SU-DHL-6 (cell line): ENCODE measurements around the gene PDE7B.

Experiments
- H2AFZ ChIP-seq: fragments of 200-600 bp; sonication (generic); 2 replicates; pipeline ENCODE4 v1.6.1; 2014; ENCODE audit warnings: low read depth, mild to moderate bottlenecking, moderate library complexity, mixed read lengths, antibody characterized with exemption, low read length; ENCODE audit not compliant: severe bottlenecking
- H3F3A ChIP-seq: fragments of 200-600 bp; shearing (Covaris generic); 2 replicates; pipeline ENCODE4 v1.6.0; 2016; ENCODE audit warnings: antibody characterized with exemption, mild to moderate bottlenecking; ENCODE audit not compliant: insufficient read depth
- H3K27ac ChIP-seq: fragments of 200-600 bp; sonication (generic); 2 replicates; pipeline ENCODE4 v1.5.1; 2016; ENCODE audit warnings: low read depth, mild to moderate bottlenecking, low read length, moderate library complexity, mixed read lengths
- H3K27me3 ChIP-seq: fragments of 200-600 bp; sonication (generic), shearing (Covaris generic); 2 replicates; pipeline ENCODE4 v1.6.0; 2014; ENCODE audit warnings: mild to moderate bottlenecking, low read length
- H3K36me3 ChIP-seq: fragments of 200-600 bp; sonication (generic); 2 replicates; pipeline ENCODE4 v1.6.1; 2014; ENCODE audit warnings: mild to moderate bottlenecking, low read length, mixed read lengths
- H3K4me2 ChIP-seq: fragments of 300-600, 200-600 bp; shearing (Covaris generic), sonication (generic); 2 replicates; pipeline ENCODE4 v1.6.0; 2014; ENCODE audit warnings: low read length, low read depth, mild to moderate bottlenecking; ENCODE audit not compliant: poor library complexity, severe bottlenecking
- H3K4me3 ChIP-seq: fragments of 200-600 bp; sonication (generic); 2 replicates; pipeline ENCODE4 v1.5.1; 2014; ENCODE audit warnings: antibody characterized with exemption, low read length, mild to moderate bottlenecking, mixed read lengths; ENCODE audit not compliant: insufficient read depth, poor library complexity, severe bottlenecking
- H3K79me2 ChIP-seq: fragments of 200-600 bp; sonication (generic); 2 replicates; pipeline ENCODE4 v1.6.1; 2014; ENCODE audit warnings: mild to moderate bottlenecking, low read length, moderate library complexity; ENCODE audit not compliant: insufficient read depth
- H3K9ac ChIP-seq: fragments of 200-600 bp; sonication (generic); 2 replicates; pipeline ENCODE4 v1.7.0; 2014; ENCODE audit warnings: mild to moderate bottlenecking, low read length
- H3K9me2 ChIP-seq: fragments of 200-600 bp; sonication (generic); replicated peaks from 2 replicates; pipeline ENCODE4 v1.6.1; 2014; ENCODE audit warnings: low read length; ENCODE audit not compliant: insufficient read depth
- H3K9me3 ChIP-seq: fragments of 200-600 bp; sonication (generic); 2 replicates; pipeline ENCODE4 v1.6.1; 2014; ENCODE audit warnings: low read length, mixed read lengths; ENCODE audit not compliant: insufficient read depth
- H4K20me1 ChIP-seq: fragments of 200-600 bp; sonication (generic); 2 replicates; pipeline ENCODE4 v1.6.1; 2014; ENCODE audit warnings: low read depth, mild to moderate bottlenecking, antibody characterized with exemption, low read length, moderate library complexity, mixed read lengths
- EZH2phosphoT487 ChIP-seq: fragments of 200-600 bp; sonication (generic), shearing (Covaris generic); conservative IDR thresholded peaks from 2 replicates; pipeline ENCODE4 v1.6.1; 2018; ENCODE audit warnings: mild to moderate bottlenecking, antibody characterized with exemption, low read length, moderate library complexity, mixed read lengths
- TF ChIP-seq, protein P1 (sequence below): fragments of 200-600 bp; sonication (generic); IDR thresholded peaks from one replicate; pipeline ENCODE4 v1.5.1; 2017; ENCODE audit warnings: antibody characterized with exemption, mild to moderate bottlenecking, low read length, moderate library complexity; ENCODE audit not compliant: insufficient read depth, poor library complexity, severe bottlenecking

The PDE7B gene

DNA sequence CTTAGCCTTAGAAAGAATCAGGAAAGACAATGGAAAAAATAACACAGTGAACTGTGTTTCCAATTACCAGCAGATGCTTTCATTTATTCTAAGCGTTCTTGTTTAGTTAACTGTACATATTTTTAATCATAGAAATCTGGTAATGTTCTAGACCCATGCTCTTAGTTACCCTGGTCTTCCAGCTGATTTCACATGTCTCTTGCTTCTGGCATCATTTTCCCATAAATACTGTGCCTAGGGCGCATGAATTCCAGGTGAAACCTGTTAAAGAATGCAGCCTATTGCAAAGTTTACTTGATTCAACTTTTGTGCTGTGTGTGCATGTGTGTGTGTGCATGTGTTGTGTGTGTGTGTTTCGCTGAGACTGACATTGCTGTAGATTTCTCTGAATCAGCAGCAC lies 178.6 kb downstream of the PDE7B start:
- Histone ChIP-seq H4K20me1 (no peaks in the 10 kb centered on the region), H3F3A (no peaks in the 10 kb centered on the region), H3K79me2 (no peaks in the 10 kb centered on the region), H2AFZ (no peak overlapping the region), H3K4me2 (no peak overlapping the region), H3K9me3 (no peaks in the 10 kb centered on the region), H3K9me2 (no peaks in the 10 kb centered on the region), H3K4me3 (no peak overlapping the region), H3K36me3 (no peaks in the 10 kb centered on the region), H3K27me3 (no peaks in the 10 kb centered on the region), H3K27ac (no peak overlapping the region), H3K9ac (no peak overlapping the region)
- TF ChIP-seq EZH2phosphoT487 = no peak
- TF ChIP-seq, protein P1, sequence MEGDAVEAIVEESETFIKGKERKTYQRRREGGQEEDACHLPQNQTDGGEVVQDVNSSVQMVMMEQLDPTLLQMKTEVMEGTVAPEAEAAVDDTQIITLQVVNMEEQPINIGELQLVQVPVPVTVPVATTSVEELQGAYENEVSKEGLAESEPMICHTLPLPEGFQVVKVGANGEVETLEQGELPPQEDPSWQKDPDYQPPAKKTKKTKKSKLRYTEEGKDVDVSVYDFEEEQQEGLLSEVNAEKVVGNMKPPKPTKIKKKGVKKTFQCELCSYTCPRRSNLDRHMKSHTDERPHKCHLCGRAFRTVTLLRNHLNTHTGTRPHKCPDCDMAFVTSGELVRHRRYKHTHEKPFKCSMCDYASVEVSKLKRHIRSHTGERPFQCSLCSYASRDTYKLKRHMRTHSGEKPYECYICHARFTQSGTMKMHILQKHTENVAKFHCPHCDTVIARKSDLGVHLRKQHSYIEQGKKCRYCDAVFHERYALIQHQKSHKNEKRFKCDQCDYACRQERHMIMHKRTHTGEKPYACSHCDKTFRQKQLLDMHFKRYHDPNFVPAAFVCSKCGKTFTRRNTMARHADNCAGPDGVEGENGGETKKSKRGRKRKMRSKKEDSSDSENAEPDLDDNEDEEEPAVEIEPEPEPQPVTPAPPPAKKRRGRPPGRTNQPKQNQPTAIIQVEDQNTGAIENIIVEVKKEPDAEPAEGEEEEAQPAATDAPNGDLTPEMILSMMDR = no peak

DNA sequence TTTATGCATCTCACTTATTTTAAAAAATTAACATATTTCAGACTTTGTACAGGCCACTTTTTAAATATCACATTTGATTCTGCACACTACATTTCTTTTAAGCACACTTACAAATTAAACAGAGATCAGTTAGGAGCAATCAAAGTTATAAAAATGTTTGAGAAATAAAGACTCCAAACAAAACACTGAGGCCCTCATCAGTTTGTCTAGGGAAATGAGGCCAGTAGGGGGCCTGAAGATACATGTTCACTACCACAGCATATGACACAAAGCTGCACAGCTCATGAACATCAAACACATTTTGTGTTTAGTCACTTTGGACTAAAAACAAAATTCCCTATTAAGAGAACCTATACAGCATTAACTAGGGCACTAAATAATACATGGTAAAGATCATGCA lies 180.5 kb downstream of the PDE7B start:
- Histone ChIP-seq H2AFZ (no peak overlapping the region), H3K79me2 (no peaks in the 10 kb centered on the region), H3F3A (no peaks in the 10 kb centered on the region), H3K4me2 (no peak overlapping the region), H3K27ac (no peak overlapping the region), H3K9ac (no peak overlapping the region), H3K4me3 (no peak overlapping the region), H3K27me3 (no peaks in the 10 kb centered on the region), H3K36me3 (no peaks in the 10 kb centered on the region), H3K9me3 (no peaks in the 10 kb centered on the region), H3K9me2 (no peaks in the 10 kb centered on the region), H4K20me1 (no peaks in the 10 kb centered on the region)
- no peak for TF ChIP-seq EZH2phosphoT487
- TF ChIP-seq, protein P1 = no peak

DNA sequence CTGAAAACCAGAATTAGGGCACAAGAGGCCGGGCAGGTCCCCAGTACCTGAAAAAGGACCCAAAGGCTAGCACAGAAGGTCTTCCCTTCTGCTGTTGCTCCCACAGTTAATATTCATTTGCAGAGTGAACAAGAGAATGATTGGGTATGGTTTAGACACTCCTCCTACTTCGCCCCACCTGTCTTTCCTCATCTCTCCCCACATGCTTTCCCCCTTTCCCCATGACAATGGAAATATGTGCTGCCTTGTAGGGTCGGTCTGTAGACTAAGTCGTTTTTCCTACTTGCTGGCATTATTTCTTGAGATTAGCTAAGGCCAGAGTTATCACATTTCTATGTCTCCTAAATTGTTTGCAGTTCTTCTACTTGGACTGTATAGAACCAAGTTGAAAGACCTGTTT lies 181.9 kb downstream of the PDE7B start:
- Histone ChIP-seq H3K36me3 (no peaks in the 10 kb centered on the region), H3F3A (no peaks in the 10 kb centered on the region), H3K79me2 (no peaks in the 10 kb centered on the region), H2AFZ (no peak overlapping the region), H3K9ac (no peak overlapping the region), H3K27me3 (no peaks in the 10 kb centered on the region), H3K9me2 (no peaks in the 10 kb centered on the region), H4K20me1 (no peaks in the 10 kb centered on the region), H3K27ac (no peak overlapping the region), H3K9me3 (no peaks in the 10 kb centered on the region), H3K4me2 (no peak overlapping the region), H3K4me3 (no peak overlapping the region)
- TF ChIP-seq, protein P1 = no peak
- no peak for TF ChIP-seq EZH2phosphoT487
